Ectodermal cell (in vitro differentiated cells): ENCODE data around the gene ZDHHC1.

Source experiments
- H3K27ac ChIP-seq: 2 replicates; pipeline ENCODE4 v1.7.0; 2013; ENCODE audit warnings: mild to moderate bottlenecking, low read depth, low read length; ENCODE audit not compliant: insufficient read depth, poor library complexity, severe bottlenecking
- H3K27me3 ChIP-seq: 2 replicates; pipeline ENCODE4 v1.7.0; 2013; ENCODE audit warnings: mild to moderate bottlenecking, low read length; ENCODE audit not compliant: insufficient read depth, control insufficient read depth, poor library complexity, severe bottlenecking
- H3K36me3 ChIP-seq: one replicate; pipeline ENCODE4 v1.7.0; 2013; ENCODE audit warnings: low read length; ENCODE audit not compliant: control insufficient read depth, insufficient read depth
- H3K4me1 ChIP-seq: one replicate; pipeline ENCODE4 v1.7.0; 2013; ENCODE audit warnings: low read length; ENCODE audit not compliant: control insufficient read depth, insufficient read depth
- H3K4me3 ChIP-seq: 2 replicates; pipeline ENCODE4 v1.7.0; 2013; ENCODE audit warnings: low read depth, low read length, control low read depth; ENCODE audit not compliant: insufficient read depth
- H3K9me3 ChIP-seq: 2 replicates; pipeline ENCODE4 v1.7.0; 2013; ENCODE audit warnings: mild to moderate bottlenecking, low read length, moderate library complexity; ENCODE audit not compliant: control insufficient read depth
- WGBS, 2 experiments: methylation state at CpG; one replicate each; pipeline ENCODE4 v1.1.7; 2013; ENCODE audit warnings: missing lambda C conversion rate in 2 of 2; 5-methylcytosine and 5-hydroxymethylcytosine counted together

Gene ZDHHC1

GRCh38 chr16:67400901-67401300 lies 15.4 kb downstream of the ZDHHC1 start:
- Histone ChIP-seq H3K36me3 (no peaks in the 10 kb centered on the region), H3K4me3 (no peak overlapping the region), H3K27me3 (peaks cover 4% of the 10 kb centered on the region), H3K27ac (no peak overlapping the region), H3K9me3 (no peaks in the 10 kb centered on the region), H3K4me1 (peaks cover 30% of the 10 kb centered on the region)
- 94 to 96% methylated on average over 14 of the region's 14 CpGs for WGBS, 2 experiments

GRCh38 chr16:67399749-67400704 lies 16.2 kb downstream of the ZDHHC1 start:
- WGBS, 2 experiments = 83 to 84% methylated on average over 19 of the region's 19 CpGs
- peaks cover 13% of the 10 kb centered on the region for H3K27me3 ChIP-seq
- no peaks in the 10 kb centered on the region for H3K36me3 ChIP-seq
- no peak overlapping the region for H3K4me3 ChIP-seq
- peaks cover 39% of the 10 kb centered on the region for H3K4me1 ChIP-seq
- no peak overlapping the region for H3K27ac ChIP-seq
- no peaks in the 10 kb centered on the region for H3K9me3 ChIP-seq

GRCh38 chr16:67399218-67399733 lies 17.0 kb downstream of the ZDHHC1 start:
- H3K4me1 ChIP-seq = peaks cover 43% of the 10 kb centered on the region
- H3K9me3 ChIP-seq = no peaks in the 10 kb centered on the region
- no peaks in the 10 kb centered on the region for H3K36me3 ChIP-seq
- no peak overlapping the region for H3K4me3 ChIP-seq
- no peak overlapping the region for H3K27ac ChIP-seq
- WGBS, 2 experiments = 33 to 36% methylated on average over 42 of the region's 42 CpGs
- H3K27me3 ChIP-seq = peaks cover 21% of the 10 kb centered on the region

GRCh38 chr16:67398546-67399217 lies 17.6 kb downstream of the ZDHHC1 start:
- Histone ChIP-seq H3K36me3 (no peaks in the 10 kb centered on the region), H3K27ac (no peak overlapping the region), H3K27me3 (peaks cover 26% of the 10 kb centered on the region), H3K4me3 (no peak overlapping the region), H3K4me1 (peaks cover 49% of the 10 kb centered on the region), H3K9me3 (no peaks in the 10 kb centered on the region)
- WGBS, 2 experiments = 94 to 97% methylated on average over 19 of the region's 19 CpGs

- H3K27ac ChIP-seq = no peak overlapping the region
- peaks cover 53% of the 10 kb centered on the region for H3K4me1 ChIP-seq
- 92 to 93% methylated on average over 22 of the region's 22 CpGs for WGBS, 2 experiments
- H3K27me3 ChIP-seq = peaks cover 33% of the 10 kb centered on the region
- H3K4me3 ChIP-seq = no peak overlapping the region
- H3K36me3 ChIP-seq = no peaks in the 10 kb centered on the region
- no peaks in the 10 kb centered on the region for H3K9me3 ChIP-seq
These were observed 18.3 kb downstream of the ZDHHC1 start for GRCh38 chr16:67397812-67398545.

GRCh38 chr16:67397036-67397801 lies 19.1 kb downstream of the ZDHHC1 start:
- peak overlapping the region; percentile 86 for H3K27ac ChIP-seq
- H3K4me3 ChIP-seq = no peak overlapping the region
- peaks cover 41% of the 10 kb centered on the region for H3K27me3 ChIP-seq
- H3K36me3 ChIP-seq = no peaks in the 10 kb centered on the region
- no peaks in the 10 kb centered on the region for H3K9me3 ChIP-seq
- 81 to 82% methylated on average over 15 of the region's 15 CpGs for WGBS, 2 experiments
- H3K4me1 ChIP-seq = peaks cover 60% of the 10 kb centered on the region

GRCh38 chr16:67396159-67397035 lies 19.9 kb downstream of the ZDHHC1 start:
- peaks cover 45% of the 10 kb centered on the region for H3K27me3 ChIP-seq
- peaks cover 64% of the 10 kb centered on the region for H3K4me1 ChIP-seq
- no peaks in the 10 kb centered on the region for H3K9me3 ChIP-seq
- H3K4me3 ChIP-seq = peak overlapping the region; percentile 2
- whole genome bisulfite sequencing, 2 experiments = 15 to 17% methylated on average over 31 of the region's 31 CpGs
- H3K36me3 ChIP-seq = no peaks in the 10 kb centered on the region
- peak overlapping the region; percentile 86 for H3K27ac ChIP-seq

GRCh38 chr16:67395458-67396158 lies 20.7 kb downstream of the ZDHHC1 start:
- Histone ChIP-seq H3K27ac (peak overlapping the region; percentile 85), H3K4me3 (no peak overlapping the region), H3K36me3 (no peaks in the 10 kb centered on the region), H3K27me3 (peaks cover 48% of the 10 kb centered on the region), H3K4me1 (peaks cover 70% of the 10 kb centered on the region), H3K9me3 (no peaks in the 10 kb centered on the region)
- WGBS, 2 experiments = 47 to 51% methylated on average over 13 of the region's 13 CpGs
